ENCODE measurements around the gene ZNF367.

The ZNF367 gene

DNA sequence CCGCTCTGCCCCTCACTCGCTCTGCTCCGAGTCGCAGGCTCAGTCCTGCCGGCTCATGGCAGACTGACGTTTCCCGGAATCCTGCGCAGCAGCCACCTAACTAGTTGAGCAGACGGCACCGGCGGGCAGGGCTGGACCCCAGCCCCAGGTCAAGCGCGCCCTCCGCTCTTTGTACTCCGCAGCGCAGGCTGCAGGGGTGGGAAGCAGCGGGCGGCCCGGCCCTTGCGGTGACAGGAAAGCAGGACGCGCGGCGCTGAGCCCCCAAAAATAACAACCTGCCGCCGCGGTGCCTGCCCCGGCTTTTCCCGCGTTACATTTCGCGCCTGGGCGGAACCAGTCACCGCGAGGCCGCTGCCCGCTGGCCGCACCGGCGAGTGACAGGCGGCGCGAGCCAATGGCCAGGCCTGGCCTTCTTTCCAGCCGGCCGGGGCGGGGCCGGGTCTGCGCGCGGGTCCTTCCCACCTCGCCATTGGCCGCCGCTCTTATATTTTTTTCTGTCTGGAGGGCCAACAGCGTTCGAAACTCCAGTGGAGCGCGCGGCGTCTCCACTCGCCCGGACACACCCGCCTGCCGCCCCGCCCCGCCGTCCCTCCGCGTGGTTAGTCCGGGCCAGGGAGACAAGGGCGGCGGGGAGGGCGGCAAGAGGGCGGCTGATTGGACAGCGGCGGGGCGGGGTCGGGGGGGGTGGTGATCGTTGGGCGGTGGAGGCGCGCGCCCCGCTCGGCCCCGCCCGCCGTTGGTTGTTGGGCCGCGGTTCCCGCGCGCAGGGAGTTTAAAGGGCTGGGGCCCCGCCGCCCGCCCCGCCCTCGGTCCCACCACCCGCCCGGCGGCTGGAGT is at the start of gene ZNF367:
Gene ZNF367, minus strand, starts transcription at position 288 of the 837 bp plus-strand sequence. CDS start 338 bp downstream, outside the sequence.
- peak; percentile 91 for TF ChIP-seq POLR2A (IDR thresholded peaks at IDR 0.05; ENCODE audit: low read length)
- no peak for TF ChIP-seq GATA1 (IDR thresholded peaks at IDR 0.05; ENCODE audit: low read depth, low read length)
- peak; percentile 98 for DNase-seq

DNA sequence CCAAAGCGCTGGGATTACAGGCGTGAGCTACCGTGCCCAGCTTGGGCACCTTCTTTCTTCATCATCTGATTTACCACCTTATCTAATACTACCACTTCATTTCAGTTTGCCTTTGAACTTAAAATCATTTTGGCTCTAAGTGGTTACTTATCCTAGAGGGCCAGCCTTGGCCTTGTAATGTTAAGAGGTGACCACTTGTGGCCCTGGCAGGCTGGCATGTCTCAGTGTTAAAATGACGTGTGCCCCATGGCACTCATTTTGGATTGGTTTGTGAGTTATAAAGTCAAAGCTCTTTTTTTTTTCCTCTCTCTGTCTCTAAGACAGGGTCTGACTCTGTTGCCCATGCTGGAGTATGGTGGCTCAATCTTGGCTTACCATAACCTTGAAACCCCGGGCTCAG is 49.6 kb upstream of the ZNF367 start:
- TF ChIP-seq POLR2A (IDR thresholded peaks at IDR 0.05; ENCODE audit: low read length) (no peak), GATA1 (IDR thresholded peaks at IDR 0.05; ENCODE audit: low read depth, low read length) (no peak)
- DNase-seq: no peak

DNA sequence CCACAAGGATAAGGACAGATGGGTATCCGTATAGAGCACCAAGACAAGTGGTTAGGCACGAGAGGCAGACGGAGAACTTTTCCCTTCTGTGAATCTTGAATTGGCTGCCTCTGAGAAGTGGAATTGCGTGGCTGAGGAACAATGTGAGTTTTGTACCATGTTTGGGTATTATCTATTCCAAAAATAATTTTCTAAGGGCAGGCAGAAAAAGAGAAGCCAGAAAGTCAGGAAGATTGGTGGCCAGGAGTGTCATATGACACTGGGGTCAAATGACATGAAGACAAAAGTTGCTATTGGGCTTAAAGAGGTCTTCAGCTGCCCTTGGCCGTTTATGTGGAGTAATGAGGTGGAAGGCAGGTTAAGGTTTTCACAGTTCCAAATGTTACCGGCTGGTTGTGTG is 46.3 kb upstream of the ZNF367 start:
- no peak for TF ChIP-seq POLR2A (IDR thresholded peaks at IDR 0.05; ENCODE audit: low read length)
- no peak for TF ChIP-seq GATA1 (IDR thresholded peaks at IDR 0.05; ENCODE audit: low read depth, low read length)
- no peak for DNase-seq

DNA sequence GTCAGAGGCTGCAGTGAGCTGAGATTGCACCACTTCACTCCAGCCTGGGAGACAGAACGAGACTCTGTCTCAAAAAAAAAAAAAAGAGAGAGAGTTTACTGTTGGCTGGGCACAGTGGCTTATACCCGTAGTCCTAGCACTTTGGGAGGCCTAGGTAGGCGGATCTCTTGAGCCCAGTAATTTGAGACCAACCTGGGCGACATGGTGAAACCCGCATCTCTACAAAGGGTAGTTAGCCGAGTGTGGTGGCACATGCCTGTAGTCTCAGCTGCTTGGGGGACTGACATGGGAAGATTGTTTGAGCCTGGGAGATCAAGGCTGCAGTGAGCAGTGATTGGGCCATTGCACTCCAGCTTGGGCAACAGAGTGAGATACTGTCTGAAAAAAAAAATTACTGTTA is 44.4 kb upstream of the ZNF367 start:
- TF ChIP-seq GATA1 (IDR thresholded peaks at IDR 0.05; ENCODE audit: low read depth, low read length) (no peak), POLR2A (IDR thresholded peaks at IDR 0.05; ENCODE audit: low read length) (no peak)
- DNase-seq: no peak

GRCh38 chr9:96461336-96461735 is 43.2 kb upstream of the ZNF367 start:
- TF ChIP-seq GATA1 (IDR thresholded peaks at IDR 0.05; ENCODE audit: low read depth, low read length): no peak
- TF ChIP-seq POLR2A (IDR thresholded peaks at IDR 0.05; ENCODE audit: low read length): no peak
- no peak for DNase-seq

DNA sequence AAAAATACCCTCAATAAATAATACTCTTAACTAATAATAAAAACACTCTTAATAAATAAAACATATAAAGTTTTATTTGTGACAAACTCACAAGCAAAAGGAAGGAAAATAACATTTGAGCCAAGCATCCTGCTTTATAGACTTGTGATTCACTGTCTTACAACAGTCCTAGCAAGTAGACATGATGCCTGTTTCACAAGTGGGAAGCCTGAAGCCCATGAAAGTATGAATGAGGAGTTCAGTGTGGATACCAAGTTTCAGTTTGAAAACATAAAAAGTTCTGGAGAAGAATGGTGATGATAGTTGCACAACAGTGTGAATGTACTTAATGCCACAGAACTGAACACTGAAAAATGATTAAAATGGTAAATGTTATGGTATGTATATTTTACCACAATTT is 42.7 kb upstream of the ZNF367 start:
- TF ChIP-seq GATA1 (IDR thresholded peaks at IDR 0.05; ENCODE audit: low read depth, low read length) (no peak), POLR2A (IDR thresholded peaks at IDR 0.05; ENCODE audit: low read length) (no peak)
- no peak for DNase-seq

GRCh38 chr9:96460470-96460869 is 42.3 kb upstream of the ZNF367 start:
- TF ChIP-seq POLR2A (IDR thresholded peaks at IDR 0.05; ENCODE audit: low read length) (no peak), GATA1 (IDR thresholded peaks at IDR 0.05; ENCODE audit: low read depth, low read length) (no peak)
- no peak for DNase-seq

DNA sequence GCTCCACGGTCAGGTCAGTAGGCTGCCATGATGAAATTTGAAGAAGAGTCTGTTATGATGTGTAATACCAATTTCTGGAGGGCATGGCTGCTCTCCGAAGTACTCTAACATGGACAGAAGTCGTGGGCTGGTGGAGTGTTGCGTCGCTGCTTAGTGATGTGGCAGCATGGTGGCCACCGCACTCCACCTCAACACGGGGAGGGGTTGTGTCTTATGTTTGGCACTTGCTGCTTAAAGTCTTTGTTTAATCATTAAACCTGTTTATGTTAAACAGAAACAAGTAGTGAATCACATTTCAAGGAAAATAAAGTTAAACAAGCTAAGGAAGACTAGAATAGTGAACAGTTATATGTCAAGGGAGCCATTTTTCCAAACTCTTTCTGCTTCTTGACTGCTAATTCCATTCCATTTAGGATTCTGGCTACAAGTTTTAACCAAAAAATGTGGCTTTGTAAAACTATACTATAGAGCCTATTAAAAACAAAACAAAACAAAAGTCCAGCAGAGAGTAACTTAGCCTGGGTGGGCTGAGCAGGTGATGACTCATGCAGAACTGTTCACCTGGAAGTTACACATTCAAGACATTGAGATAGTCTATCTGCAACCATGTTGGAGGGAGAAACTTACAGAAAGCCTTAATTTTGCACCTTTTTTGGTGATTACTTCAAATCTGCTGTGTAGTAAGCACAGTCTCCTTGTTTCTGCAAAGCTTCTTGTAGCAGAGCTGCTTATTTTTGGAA is 41.3 kb upstream of the ZNF367 start:
- DNase-seq: no peak
- TF ChIP-seq GATA1 (IDR thresholded peaks at IDR 0.05; ENCODE audit: low read depth, low read length) (no peak), POLR2A (IDR thresholded peaks at IDR 0.05; ENCODE audit: low read length) (no peak)

DNA sequence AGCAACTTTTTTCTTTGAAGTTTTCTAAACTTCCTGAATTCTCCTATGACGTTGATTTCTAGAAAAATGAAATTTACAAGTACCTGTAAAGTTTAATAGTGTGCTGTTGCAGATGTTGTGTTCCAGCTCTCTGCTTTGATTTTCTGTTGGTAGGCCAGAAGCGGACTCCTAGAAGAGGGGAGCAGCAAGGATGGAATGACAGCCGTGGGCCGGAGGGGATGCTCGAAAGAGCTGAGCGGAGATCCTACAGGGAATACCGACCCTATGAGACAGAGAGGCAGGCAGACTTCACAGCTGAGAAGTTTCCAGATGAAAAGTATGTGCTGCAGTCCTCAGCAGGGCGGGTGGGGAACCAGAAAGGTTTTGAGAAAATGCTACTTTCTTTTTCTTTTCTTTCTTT is 40.1 kb upstream of the ZNF367 start:
- TF ChIP-seq POLR2A (IDR thresholded peaks at IDR 0.05; ENCODE audit: low read length) (no peak), GATA1 (IDR thresholded peaks at IDR 0.05; ENCODE audit: low read depth, low read length) (no peak)
- DNase-seq: no peak

GRCh38 chr9:96457266-96457665 is 39.1 kb upstream of the ZNF367 start:
- no peak for DNase-seq
- TF ChIP-seq GATA1 (IDR thresholded peaks at IDR 0.05; ENCODE audit: low read depth, low read length) (no peak), POLR2A (IDR thresholded peaks at IDR 0.05; ENCODE audit: low read length) (no peak)

GRCh38 chr9:96453625-96454024 is 35.5 kb upstream of the ZNF367 start:
- DNase-seq: no peak
- no peak for TF ChIP-seq GATA1 (IDR thresholded peaks at IDR 0.05; ENCODE audit: low read depth, low read length)
- no peak for TF ChIP-seq POLR2A (IDR thresholded peaks at IDR 0.05; ENCODE audit: low read length)

GRCh38 chr9:96450613-96451528 is 32.7 kb upstream of the ZNF367 start:
- DNase-seq: peak in 1 of 2 experiments; percentile 41
- TF ChIP-seq GATA1 (IDR thresholded peaks at IDR 0.05; ENCODE audit: low read depth, low read length) (no peak), POLR2A (IDR thresholded peaks at IDR 0.05; ENCODE audit: low read length) (no peak)

GRCh38 chr9:96449845-96450612 is 31.9 kb upstream of the ZNF367 start, which contains the start of gene HABP4:
TSS of gene HABP4 (plus strand) at chr9:96450169. CDS start at chr9:96450280, 111 bp downstream.
- peak; percentile 94 to 97 for DNase-seq
- TF ChIP-seq POLR2A (IDR thresholded peaks at IDR 0.05; ENCODE audit: low read length): peak; percentile 52
- no peak for TF ChIP-seq GATA1 (IDR thresholded peaks at IDR 0.05; ENCODE audit: low read depth, low read length)
